Esophagus muscularis mucosa (tissue), 4 donors: Measurements from ENCODE around the gene KLF12. TPM values are rescaled to one million over a fixed set of nuclear protein-coding genes. Genes with fewer than 3 reads are reported as not detected.

Source experiments
- DNase-seq: peaks from one replicate; pipeline ENCODE4 v3.0.0-alpha.2; 2017; ENCODE audit errors: extremely low spot score
- H3K27ac ChIP-seq, 4 donors: fragments of 200-600 bp; sonication (generic); replicated peaks in 1 of 4; 1 replicate in 3 of 4; 2 replicates in 1 of 4; pipeline ENCODE4 v1.5.1; 2016 to 2019; ENCODE audit warnings: mild to moderate bottlenecking in 1 of 4
- H3K27me3 ChIP-seq, 4 donors: fragments of 200-600 bp; sonication (generic); one replicate each; pipeline versions ENCODE4 v1.5.1 to v1.6.0; 2016 to 2019
- H3K36me3 ChIP-seq, 4 donors: fragments of 200-600 bp; sonication (generic); one replicate each; pipeline ENCODE4 v1.5.1; 2016 to 2019
- H3K4me1 ChIP-seq, 4 donors: fragments of 200-600 bp; sonication (generic); one replicate each; pipeline ENCODE4 v1.5.1; 2016 to 2019
- H3K4me3 ChIP-seq, 4 donors: fragments of 200-600 bp; sonication (generic); 1 replicate in 2 of 4; 2 replicates in 2 of 4; pipeline ENCODE4 v1.5.1; 2016 to 2019; ENCODE audit warnings: mild to moderate bottlenecking in 4 of 4, moderate library complexity in 1 of 4
- H3K9me3 ChIP-seq, 4 donors: fragments of 200-600 bp; sonication (generic); 1 replicate in 3 of 4; 2 replicates in 1 of 4; pipeline ENCODE4 v1.5.1; 2016 to 2019
- EP300 ChIP-seq: sonication (generic); formaldehyde crosslinking; IDR thresholded peaks from one replicate; pipeline ENCODE4 v1.6.1; 2017; ENCODE audit warnings: antibody characterized with exemption
- POLR2A ChIP-seq: fragments of 450-650 bp; IDR thresholded peaks from one replicate; pipeline ENCODE4 v1.6.1; 2017; ENCODE audit warnings: antibody characterized with exemption, moderate library complexity, mild to moderate bottlenecking, low read depth
- POLR2AphosphoS5 ChIP-seq, 2 donors: sonication (generic); formaldehyde crosslinking; IDR thresholded peaks; one replicate each; pipeline ENCODE4 v1.6.1; 2017; ENCODE audit warnings: antibody characterized with exemption in 2 of 2
- WGBS: methylation state at CpG from one replicate; pipeline ENCODE4 v1.1.5; 2018; 5-methylcytosine and 5-hydroxymethylcytosine counted together
- intact Hi-C: fragments of 100-400 bp; cut with DNase I; formaldehyde crosslinking; loops from one replicate; pipeline ENCODE4 v1.15.1; 2023
- total RNA-seq, 4 donors: library from RNA; depleted of rRNA; stranded (reverse); fragments of >200 nt; gene quantifications; one replicate each; pipeline versions ENCODE4 v1.1.0 to v1.2.1, GENCODE V29; 2016
- TF ChIP-seq, protein P1 (sequence below), 3 experiments: fragments of 200-600 bp in 2 of 3; fragments of 450-650 bp in 1 of 3; sonication (generic) in 2 of 3; IDR thresholded peaks; one replicate each; pipeline ENCODE4 v1.5.1; 2017 to 2019; ENCODE audit warnings: antibody characterized with exemption in 3 of 3, mild to moderate bottlenecking in 2 of 3, moderate library complexity in 1 of 3

Gene KLF12
- total RNA-seq, 4 donors from 2014 or later: 13.8 to 20.7 (median 17.0) TPM

DNA sequence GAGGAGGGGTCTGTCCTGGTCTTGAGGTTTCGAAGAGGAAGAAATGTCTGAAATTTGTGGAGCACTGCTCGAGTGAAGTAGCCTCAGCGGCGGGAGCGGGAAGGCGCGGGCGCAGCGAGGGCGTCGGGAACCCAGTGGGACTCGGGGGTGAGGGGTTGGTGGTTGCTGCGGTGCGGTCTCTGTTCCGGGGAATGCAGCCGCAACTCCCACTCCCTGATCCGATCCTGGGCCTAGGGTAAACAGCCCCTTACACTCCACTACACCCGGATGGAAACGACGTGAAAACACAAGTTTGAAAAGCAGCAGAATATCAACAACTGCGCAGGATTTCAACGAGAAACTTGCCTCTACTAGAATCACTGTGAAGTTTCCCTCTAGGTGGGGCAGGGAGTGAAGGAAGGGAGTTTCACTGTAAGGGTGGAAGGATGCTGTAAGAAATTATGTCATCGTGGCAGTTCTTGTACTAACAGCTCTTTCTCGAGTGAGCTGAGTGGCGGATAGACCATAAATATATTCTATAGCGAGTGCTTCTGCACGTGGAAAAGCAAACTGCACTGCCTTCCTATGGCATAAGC is 2.0 kb upstream of the KLF12 start:
- no peaks in the 10 kb centered on the region for H3K9me3 ChIP-seq
- DNase-seq: peak; percentile 92
- intact Hi-C loops: loop anchor here (5.0 to 10.0 kb wide), 3 partner anchors 151 to 384 kb away; no protein-coding TSS in a partner anchor
- H3K27ac ChIP-seq: peak overlapping the region; percentile 93 to 98 (median 96)
- no peaks in the 10 kb centered on the region for H3K36me3 ChIP-seq
- TF ChIP-seq, protein P1, sequence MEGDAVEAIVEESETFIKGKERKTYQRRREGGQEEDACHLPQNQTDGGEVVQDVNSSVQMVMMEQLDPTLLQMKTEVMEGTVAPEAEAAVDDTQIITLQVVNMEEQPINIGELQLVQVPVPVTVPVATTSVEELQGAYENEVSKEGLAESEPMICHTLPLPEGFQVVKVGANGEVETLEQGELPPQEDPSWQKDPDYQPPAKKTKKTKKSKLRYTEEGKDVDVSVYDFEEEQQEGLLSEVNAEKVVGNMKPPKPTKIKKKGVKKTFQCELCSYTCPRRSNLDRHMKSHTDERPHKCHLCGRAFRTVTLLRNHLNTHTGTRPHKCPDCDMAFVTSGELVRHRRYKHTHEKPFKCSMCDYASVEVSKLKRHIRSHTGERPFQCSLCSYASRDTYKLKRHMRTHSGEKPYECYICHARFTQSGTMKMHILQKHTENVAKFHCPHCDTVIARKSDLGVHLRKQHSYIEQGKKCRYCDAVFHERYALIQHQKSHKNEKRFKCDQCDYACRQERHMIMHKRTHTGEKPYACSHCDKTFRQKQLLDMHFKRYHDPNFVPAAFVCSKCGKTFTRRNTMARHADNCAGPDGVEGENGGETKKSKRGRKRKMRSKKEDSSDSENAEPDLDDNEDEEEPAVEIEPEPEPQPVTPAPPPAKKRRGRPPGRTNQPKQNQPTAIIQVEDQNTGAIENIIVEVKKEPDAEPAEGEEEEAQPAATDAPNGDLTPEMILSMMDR (IDR thresholded peaks at IDR 0.05): peak in 2 of 3 experiments; percentile 5 to 14
- TF ChIP-seq POLR2AphosphoS5 (IDR thresholded peaks at IDR 0.05) (peak in 1 of 2 donors; percentile 52), POLR2A (no peak)
- 5% methylated on average over 20 of the region's 27 CpGs for WGBS
- H3K27me3 ChIP-seq: no peaks in the 10 kb centered on the region
- H3K4me3 ChIP-seq: peak overlapping the region; percentile 80 to 96 (median 90)
- peaks cover 8 to 22% (median 21%) of the 10 kb centered on the region in 4 donors for H3K4me1 ChIP-seq

GRCh38 chr13:74135326-74136083 is 1.3 kb upstream of the KLF12 start:
- Histone ChIP-seq H3K4me3 (peak overlapping the region; percentile 80 to 96 (median 90)), H3K9me3 (no peaks in the 10 kb centered on the region), H3K27ac (peak overlapping the region; percentile 93 to 98 (median 96)), H3K36me3 (no peaks in the 10 kb centered on the region), H3K4me1 (peaks cover 15 to 29% (median 25%) of the 10 kb centered on the region in 4 donors), H3K27me3 (no peaks in the 10 kb centered on the region)
- WGBS: 0% methylated on average over 33 of the region's 72 CpGs
- intact Hi-C loops: loop anchor here (5.0 to 10.0 kb wide), 3 partner anchors 152 to 383 kb away; no protein-coding TSS in a partner anchor
- TF ChIP-seq, protein P1 (IDR thresholded peaks at IDR 0.05): no peak
- TF ChIP-seq POLR2AphosphoS5 (IDR thresholded peaks at IDR 0.05): peak; percentile 1 to 68
- DNase-seq: peak; percentile 92

GRCh38 chr13:74134777-74135325 is 647 bp upstream of the KLF12 start:
- intact Hi-C loops: loop anchor here (5.0 to 10.0 kb wide), 4 partner anchors 152 to 383 kb away; no protein-coding TSS in a partner anchor
- Histone ChIP-seq H3K27me3 (no peaks in the 10 kb centered on the region), H3K4me1 (peaks cover 22 to 35% (median 32%) of the 10 kb centered on the region in 4 donors), H3K4me3 (peak overlapping the region; percentile 80 to 96 (median 90)), H3K36me3 (no peaks in the 10 kb centered on the region), H3K27ac (peak overlapping the region; percentile 93 to 98 (median 96)), H3K9me3 (no peaks in the 10 kb centered on the region)
- WGBS: no CpG with 5 or more reads among the region's 63 CpGs
- TF ChIP-seq EP300: no peak
- TF ChIP-seq, protein P1 (IDR thresholded peaks at IDR 0.05): no peak
- TF ChIP-seq POLR2AphosphoS5 (IDR thresholded peaks at IDR 0.05): no peak
- no peak for TF ChIP-seq POLR2A
- peak; percentile 89 for DNase-seq

- TF ChIP-seq, protein P1 (IDR thresholded peaks at IDR 0.05): no peak
- TF ChIP-seq EP300 (no peak), POLR2AphosphoS5 (IDR thresholded peaks at IDR 0.05) (peak; percentile 69 to 72)
- Histone ChIP-seq H3K4me1 (peaks cover 29 to 42% (median 42%) of the 10 kb centered on the region in 4 donors), H3K9me3 (no peaks in the 10 kb centered on the region), H3K36me3 (no peaks in the 10 kb centered on the region), H3K27ac (peak overlapping the region; percentile 93 to 98 (median 96)), H3K27me3 (no peaks in the 10 kb centered on the region), H3K4me3 (peak overlapping the region; percentile 80 to 96 (median 90))
- WGBS: under 1% methylated on average over 17 of the region's 35 CpGs
- peak; percentile 96 for DNase-seq
- intact Hi-C loops: loop anchor here (5.0 to 10.0 kb wide), 2 partner anchors 189 to 296 kb away; no protein-coding TSS in a partner anchor
Observed at GRCh38 chr13:74133657-74134201, 475 bp downstream of the KLF12 start.
